Measurements from ENCODE around the gene CPEB4. TPM values are rescaled to one million over a fixed set of nuclear protein-coding genes. Genes with fewer than 3 reads are reported as not detected.

The CPEB4 gene
- total and polyA plus RNA-seq, 2 donors (not counting 1 experiment from before 2014, with no cell fraction given): 8.4 to 26.0 TPM

DNA sequence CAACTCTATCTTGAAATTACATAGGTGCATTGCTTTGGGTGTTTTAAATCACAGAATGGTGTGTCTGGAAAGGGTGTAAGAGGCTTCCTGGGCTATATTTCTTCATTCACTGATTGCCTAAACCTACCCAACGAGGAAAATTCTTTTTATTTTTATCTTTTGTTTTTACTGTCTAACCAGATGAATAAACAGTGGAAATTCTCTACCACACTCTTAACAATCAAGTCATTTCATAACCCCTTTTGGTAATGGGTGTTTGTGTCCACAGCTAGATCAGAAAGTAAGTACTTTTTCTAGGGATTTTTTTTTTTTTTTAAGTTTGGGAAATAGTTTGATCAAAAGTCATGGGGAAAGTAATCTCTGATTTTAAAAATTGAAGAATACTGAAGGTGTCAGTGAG, 73.3 kb downstream of the CPEB4 start:
- Histone ChIP-seq H3K27me3 (replicated peaks in 1 of 4; ENCODE audit: control extremely low read depth in 1 of 4, control insufficient read depth in 3 of 4, insufficient read depth in 4 of 4, low read length in 3 of 4) (no peaks in the 10 kb centered on the region), H4K20me1 (ENCODE audit: control insufficient read depth, insufficient read depth, low read length, poor library complexity, severe bottlenecking) (no peaks in the 10 kb centered on the region), H3K27ac (ENCODE audit: low read length in 2 of 2) (no peak overlapping the region), H3K9ac (ENCODE audit: low read length) (no peak overlapping the region), H3K9me3 (ENCODE audit: control extremely low read depth in 1 of 3, control insufficient read depth in 2 of 3, insufficient read depth in 1 of 3, low read length in 2 of 3) (no peaks in the 10 kb centered on the region), H3K4me3 (ENCODE audit: control extremely low read depth in 1 of 5, extremely low read depth in 1 of 5, insufficient read depth in 1 of 5, low read depth in 2 of 5, low read length in 4 of 5) (no peak overlapping the region), H2AFZ (ENCODE audit: insufficient read depth, low read depth, low read length, poor library complexity, severe bottlenecking) (no peak overlapping the region), H3K4me1 (ENCODE audit: control insufficient read depth in 2 of 2, insufficient read depth in 2 of 2, low read length in 2 of 2) (no peaks in the 10 kb centered on the region), H3K4me2 (replicated peaks; ENCODE audit: low read depth, low read length, poor library complexity, severe bottlenecking) (no peak overlapping the region), H3K79me2 (ENCODE audit: control insufficient read depth, insufficient read depth, low read length) (no peaks in the 10 kb centered on the region), H3K36me3 (replicated peaks in 1 of 2; ENCODE audit: control extremely low read depth in 1 of 2, control insufficient read depth in 1 of 2, extremely low read depth in 1 of 2, insufficient read depth in 2 of 2, low read length in 1 of 2) (peaks cover 0 to 4% of the 10 kb centered on the region in 2 experiments)
- ATAC-seq (ENCODE audit: low read depth): no peak
- Mint-ChIP-seq H3K27me3 (no peaks in the 10 kb centered on the region), H3K4me1 (no peaks in the 10 kb centered on the region), H3K27ac (no peak overlapping the region), H3K9me3 (ENCODE audit: insufficient read depth) (no peaks in the 10 kb centered on the region), H3K4me3 (no peak overlapping the region)
- DNase-seq: no peak
- TF ChIP-seq, protein P1, sequence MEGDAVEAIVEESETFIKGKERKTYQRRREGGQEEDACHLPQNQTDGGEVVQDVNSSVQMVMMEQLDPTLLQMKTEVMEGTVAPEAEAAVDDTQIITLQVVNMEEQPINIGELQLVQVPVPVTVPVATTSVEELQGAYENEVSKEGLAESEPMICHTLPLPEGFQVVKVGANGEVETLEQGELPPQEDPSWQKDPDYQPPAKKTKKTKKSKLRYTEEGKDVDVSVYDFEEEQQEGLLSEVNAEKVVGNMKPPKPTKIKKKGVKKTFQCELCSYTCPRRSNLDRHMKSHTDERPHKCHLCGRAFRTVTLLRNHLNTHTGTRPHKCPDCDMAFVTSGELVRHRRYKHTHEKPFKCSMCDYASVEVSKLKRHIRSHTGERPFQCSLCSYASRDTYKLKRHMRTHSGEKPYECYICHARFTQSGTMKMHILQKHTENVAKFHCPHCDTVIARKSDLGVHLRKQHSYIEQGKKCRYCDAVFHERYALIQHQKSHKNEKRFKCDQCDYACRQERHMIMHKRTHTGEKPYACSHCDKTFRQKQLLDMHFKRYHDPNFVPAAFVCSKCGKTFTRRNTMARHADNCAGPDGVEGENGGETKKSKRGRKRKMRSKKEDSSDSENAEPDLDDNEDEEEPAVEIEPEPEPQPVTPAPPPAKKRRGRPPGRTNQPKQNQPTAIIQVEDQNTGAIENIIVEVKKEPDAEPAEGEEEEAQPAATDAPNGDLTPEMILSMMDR (IDR thresholded peaks at IDR 0.05): no peak
- no peak for TF ChIP-seq EZH2 (IDR thresholded peaks at IDR 0.05; ENCODE audit: borderline replicate concordance, insufficient read depth, low read depth, low read length, poor library complexity, severe bottlenecking)
- ChIA-PET POLR2A (no interaction called here), CTCF (no interaction called here)
- intact Hi-C loops (cut with micrococcal nuclease): no loop called here
- WGBS (ENCODE audit: insufficient coverage): no CpG with 5 or more reads among the region's 1 CpG

DNA sequence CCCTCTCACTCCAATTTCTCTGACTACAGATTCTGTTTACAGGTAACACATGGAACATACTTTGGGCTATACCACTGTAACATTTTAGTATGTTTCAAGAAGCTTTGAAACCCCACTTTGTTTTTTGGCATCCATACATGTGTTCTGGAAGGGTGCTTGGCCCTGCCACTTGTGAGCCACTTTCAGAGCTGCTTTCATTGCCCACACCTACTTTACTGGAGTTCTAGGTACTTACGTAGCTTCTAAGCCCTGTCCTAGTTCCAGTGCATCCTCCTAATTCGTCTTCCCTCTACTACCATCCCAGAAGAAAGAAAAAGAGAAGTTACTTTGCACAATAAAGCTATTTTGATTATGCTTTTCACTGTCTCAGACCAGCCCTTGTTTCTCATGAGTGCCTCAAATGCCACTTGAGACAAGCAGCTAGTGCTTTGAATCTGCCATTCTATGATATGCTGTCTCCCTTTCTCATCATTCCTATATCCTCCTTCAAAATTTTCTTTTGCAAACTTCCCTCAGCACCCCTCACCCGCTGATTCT, 74.4 kb downstream of the CPEB4 start:
- no peaks in the 10 kb centered on the region for H3K4me1 Mint-ChIP-seq
- Histone ChIP-seq H3K36me3 (replicated peaks in 1 of 2; ENCODE audit: control extremely low read depth in 1 of 2, control insufficient read depth in 1 of 2, extremely low read depth in 1 of 2, insufficient read depth in 2 of 2, low read length in 1 of 2) (peaks cover 0 to 4% of the 10 kb centered on the region in 2 experiments), H3K27me3 (replicated peaks in 1 of 4; ENCODE audit: control extremely low read depth in 1 of 4, control insufficient read depth in 3 of 4, insufficient read depth in 4 of 4, low read length in 3 of 4) (no peaks in the 10 kb centered on the region), H4K20me1 (ENCODE audit: control insufficient read depth, insufficient read depth, low read length, poor library complexity, severe bottlenecking) (no peaks in the 10 kb centered on the region), H3K9me3 (ENCODE audit: control extremely low read depth in 1 of 3, control insufficient read depth in 2 of 3, insufficient read depth in 1 of 3, low read length in 2 of 3) (no peaks in the 10 kb centered on the region), H2AFZ (ENCODE audit: insufficient read depth, low read depth, low read length, poor library complexity, severe bottlenecking) (no peak overlapping the region), H3K4me3 (ENCODE audit: control extremely low read depth in 1 of 5, extremely low read depth in 1 of 5, insufficient read depth in 1 of 5, low read depth in 2 of 5, low read length in 4 of 5) (no peak overlapping the region), H3K4me2 (replicated peaks; ENCODE audit: low read depth, low read length, poor library complexity, severe bottlenecking) (no peak overlapping the region), H3K79me2 (ENCODE audit: control insufficient read depth, insufficient read depth, low read length) (no peaks in the 10 kb centered on the region), H3K4me1 (ENCODE audit: control insufficient read depth in 2 of 2, insufficient read depth in 2 of 2, low read length in 2 of 2) (no peaks in the 10 kb centered on the region), H3K27ac (ENCODE audit: low read length in 2 of 2) (no peak overlapping the region), H3K9ac (ENCODE audit: low read length) (no peak overlapping the region)
- no peak overlapping the region for H3K27ac Mint-ChIP-seq
- peaks cover 3% of the 10 kb centered on the region for H3K27me3 Mint-ChIP-seq
- DNase-seq: no peak
- 90% methylated on average over 2 of the region's 3 CpGs for WGBS (ENCODE audit: insufficient coverage)
- H3K9me3 Mint-ChIP-seq (ENCODE audit: insufficient read depth): no peaks in the 10 kb centered on the region
- TF ChIP-seq, protein P1 (IDR thresholded peaks at IDR 0.05): no peak
- TF ChIP-seq EZH2 (IDR thresholded peaks at IDR 0.05; ENCODE audit: borderline replicate concordance, insufficient read depth, low read depth, low read length, poor library complexity, severe bottlenecking): no peak
- CTCF ChIA-PET: interaction anchor here (1.1 to 2.3 kb wide), 3 partner anchors 12 to 109 kb away, joined by 4 to 9 read pairs (median 6); no protein-coding TSS in a partner anchor
- H3K4me3 Mint-ChIP-seq: no peak overlapping the region
- intact Hi-C loops (cut with micrococcal nuclease): no loop called here
- ATAC-seq (ENCODE audit: low read depth): no peak
- POLR2A ChIA-PET: no interaction called here

All from B cell (primary cell).